HepG2 (cell line): ENCODE data around the gene TOB2. TPM values are rescaled to one million over a fixed set of nuclear protein-coding genes. Genes with fewer than 3 reads are reported as not detected.

Experiments used
- ATF5 ChIP-seq: sonication (generic); formaldehyde crosslinking; IDR thresholded peaks from 2 replicates; pipeline ENCODE4 v1.4.0; 2020; ENCODE audit warnings: mild to moderate bottlenecking, low read depth, missing genetic modification reagents
- ELF4 ChIP-seq: sonication (generic); formaldehyde crosslinking; IDR thresholded peaks from 2 replicates; pipeline ENCODE4 v1.5.0; 2020; ENCODE audit warnings: missing genetic modification reagents, mild to moderate bottlenecking, moderate library complexity, borderline replicate concordance
- FOXP1 ChIP-seq, 2 experiments: fragments of 450-650 bp in 1 of 2; IDR thresholded peaks; 2 replicates each; pipeline ENCODE4 v1.6.1; 2017 to 2018; ENCODE audit warnings: antibody characterized with exemption in 1 of 2
- JDP2 ChIP-seq: sonication (generic); formaldehyde crosslinking; IDR thresholded peaks from 2 replicates; pipeline ENCODE4 v1.8.1; 2022; ENCODE audit warnings: missing genetic modification reagents, borderline replicate concordance
- JUN ChIP-seq: sonication (generic); formaldehyde crosslinking; IDR thresholded peaks from 2 replicates; pipeline ENCODE4 v1.4.0; 2020; ENCODE audit warnings: mild to moderate bottlenecking, missing genetic modification reagents
- KDM6A ChIP-seq: IDR thresholded peaks from 2 replicates; pipeline ENCODE4 v1.6.1; 2016; ENCODE audit warnings: low read depth
- MAX ChIP-seq: IDR thresholded peaks from 2 replicates; pipeline ENCODE4 v1.6.1; 2012; ENCODE audit warnings: inconsistent platforms
- SNAPC5 ChIP-seq: sonication (generic); formaldehyde crosslinking; IDR thresholded peaks from 2 replicates; pipeline ENCODE4 v1.8.1; 2023; ENCODE audit warnings: mild to moderate bottlenecking, missing genetic modification reagents, borderline replicate concordance
- TFAP4 ChIP-seq: sonication (generic); IDR thresholded peaks from 2 replicates; pipeline ENCODE4 v1.6.1; 2016; ENCODE audit warnings: low read depth, borderline replicate concordance
- TRIM24 ChIP-seq: sonication (generic); formaldehyde crosslinking; IDR thresholded peaks from 2 replicates; pipeline ENCODE4 v1.8.0; 2022; ENCODE audit warnings: mild to moderate bottlenecking, missing genetic modification reagents
- U2AF2 ChIP-seq: fragments of 200-400 bp; formaldehyde crosslinking; IDR thresholded peaks from 2 replicates; pipeline ENCODE4 v1.6.1; 2017; ENCODE audit warnings: low read depth, mild to moderate bottlenecking, low read length
- XBP1 ChIP-seq: sonication (generic); formaldehyde crosslinking; IDR thresholded peaks from 2 replicates; pipeline ENCODE4 v1.5.0; 2020; ENCODE audit warnings: missing genetic modification reagents
- ZKSCAN5 ChIP-seq: sonication (generic); formaldehyde crosslinking; IDR thresholded peaks from 2 replicates; pipeline ENCODE4 v1.5.1; 2020; ENCODE audit warnings: mild to moderate bottlenecking, missing genetic modification reagents
- ZNF331 ChIP-seq: sonication (generic); formaldehyde crosslinking; IDR thresholded peaks from 2 replicates; pipeline ENCODE4 v1.4.0; 2020; ENCODE audit warnings: missing genetic modification reagents
- ZNF382 ChIP-seq: sonication (generic); formaldehyde crosslinking; IDR thresholded peaks from 2 replicates; pipeline ENCODE4 v1.5.0; 2020; ENCODE audit warnings: missing genetic modification reagents, mild to moderate bottlenecking, borderline replicate concordance
- ZNF557 ChIP-seq: sonication (generic); formaldehyde crosslinking; IDR thresholded peaks from 2 replicates; pipeline ENCODE4 v1.4.0; 2020; ENCODE audit warnings: missing genetic modification reagents
- ZNF598 ChIP-seq: sonication (generic); formaldehyde crosslinking; IDR thresholded peaks from 2 replicates; pipeline ENCODE4 v1.5.1; 2020; ENCODE audit warnings: mild to moderate bottlenecking, missing genetic modification reagents, borderline replicate concordance
- ZNF609 ChIP-seq: sonication (generic); formaldehyde crosslinking; IDR thresholded peaks from 2 replicates; pipeline ENCODE4 v1.4.0; 2020; ENCODE audit warnings: mild to moderate bottlenecking, missing genetic modification reagents, borderline replicate concordance
- ZNF770 ChIP-seq: sonication (generic); formaldehyde crosslinking; IDR thresholded peaks from 2 replicates; pipeline ENCODE4 v1.5.0; 2020; ENCODE audit warnings: mild to moderate bottlenecking, missing genetic modification reagents
- ZNF790 ChIP-seq: sonication (generic); formaldehyde crosslinking; IDR thresholded peaks from 2 replicates; pipeline ENCODE4 v1.8.0; 2022; ENCODE audit warnings: missing genetic modification reagents, mild to moderate bottlenecking, borderline replicate concordance
- ZNF879 ChIP-seq: sonication (generic); formaldehyde crosslinking; IDR thresholded peaks from 2 replicates; pipeline ENCODE4 v1.8.1; 2023; ENCODE audit warnings: missing genetic modification reagents
- polyA plus RNA-seq, 8 experiments: library from polyadenylated mRNA; depleted of rRNA in 3 of 8; stranded (reverse) in 7 of 8; unstranded in 1 of 8; fragments of >200 nt; fragmentation: Illumina TruSeq in 4 of 8; extraction: Trizol in 4 of 8; gene quantifications; 2 replicates each; pipeline versions ENCODE4 v1.2.1 to v1.2.3, GENCODE V29; 2011 to 2016; ENCODE audit warnings: low read depth in 4 of 8, missing spikeins in 1 of 8, mixed read lengths in 1 of 8; ENCODE audit not compliant: insufficient read depth in 1 of 8
- total RNA-seq, 5 experiments: library from RNA; depleted of rRNA; stranded (reverse); fragments of >200 nt; fragmentation: Illumina TruSeq; extraction: Trizol; gene quantifications; 2 replicates each; pipeline ENCODE4 v1.2.3, GENCODE V29; 2016; ENCODE audit warnings: low read depth in 1 of 5

The TOB2 gene
- total and polyA plus RNA-seq, 2 of the 13 experiments (the other 11 are each of a cell fraction or from before 2014, with no cell fraction given), result 12.2 to 13.7 TPM

GRCh38 chr22:41397143-41397811 lies 49.3 kb downstream of the TOB2 start (continued):
- TF ChIP-seq ZNF879 (CRISPR knock-in tag) (no peak), TFAP4 (peak; percentile 17; the same call in 1 of the 2 replicates), TRIM24 (no peak), ZKSCAN5 (no peak), MAX (peak; percentile 53), SNAPC5 (CRISPR knock-in tag) (no peak), ZNF382 (CRISPR knock-in tag) (no peak), ZNF770 (peak; percentile 21; the same call in 1 of the 2 replicates), U2AF2 (no peak), JDP2 (no peak), ZNF557 (CRISPR knock-in tag) (no peak), ATF5 (CRISPR knock-in tag) (no peak), ELF4 (CRISPR knock-in tag) (no peak), ZNF609 (CRISPR knock-in tag) (peak; percentile 88; the same call in 1 of the 2 replicates), ZNF790 (CRISPR knock-in tag) (no peak), ZNF598 (CRISPR knock-in tag) (peak; percentile 79; the same call in 1 of the 2 replicates), FOXP1 (IDR thresholded peaks at IDR 0.05) (no peak), FOXP1 (CRISPR knock-in tag; IDR thresholded peaks at IDR 0.05) (peak; percentile 73), KDM6A (CRISPR knock-in tag) (peak; percentile 78), JUN (peak; percentile 73; the same call in 1 of the 2 replicates), XBP1 (no peak), ZNF331 (CRISPR knock-in tag) (peak; percentile 33; the same call in 1 of the 2 replicates)
